ELF-1 (cell line): Measurements from ENCODE around the gene SLC16A10.
"Not testable (repeated sequence)": the region's sequence is repeated elsewhere in the genome, so short reads cannot be mapped to it uniquely, and the experiment has no call there.

ENCODE experiments used
- DNase-seq: peaks from one replicate; pipeline ENCODE4 v3.0.0-alpha.2; 2016; ENCODE audit warnings: low read depth, low spot score

Gene SLC16A10

GRCh38 chr6:111086685-111087084, 618 bp upstream of the SLC16A10 start:
- no peak for DNase-seq

DNA sequence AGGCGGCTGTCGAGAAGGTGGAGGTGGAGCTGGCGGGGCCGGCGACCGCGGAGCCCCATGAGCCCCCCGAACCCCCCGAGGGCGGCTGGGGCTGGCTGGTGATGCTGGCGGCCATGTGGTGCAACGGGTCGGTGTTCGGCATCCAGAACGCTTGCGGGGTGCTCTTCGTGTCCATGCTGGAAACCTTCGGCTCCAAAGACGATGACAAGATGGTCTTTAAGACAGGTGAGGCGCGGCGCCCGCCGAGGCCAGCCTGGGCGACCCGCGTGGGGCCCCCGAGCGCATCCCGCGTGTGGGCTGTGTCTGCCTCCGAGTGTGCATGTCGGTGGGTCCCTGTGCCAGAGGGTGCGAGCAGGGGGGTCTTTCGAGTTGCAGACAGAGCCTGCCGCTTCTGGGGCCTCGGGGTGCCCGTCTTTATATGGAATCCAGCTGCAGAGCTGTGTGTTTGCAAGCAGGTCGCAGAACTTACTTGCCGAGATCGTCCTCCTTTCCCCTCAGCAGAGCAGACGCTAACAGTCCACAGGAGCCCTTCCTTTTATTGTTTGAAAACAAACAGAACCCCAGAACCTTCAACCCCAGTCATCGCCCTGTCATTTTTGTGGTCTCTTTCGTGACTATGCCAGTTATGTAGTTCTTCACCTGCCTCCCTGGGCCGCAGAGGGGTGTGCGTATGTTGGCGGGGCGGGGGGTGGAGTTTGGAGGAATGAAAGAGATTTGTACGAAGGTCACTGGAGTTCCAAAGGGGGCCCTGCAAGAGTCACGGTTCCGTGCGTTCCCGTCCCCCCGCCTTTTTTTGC, 766 bp downstream of the SLC16A10 start:
- DNase-seq, result peak; percentile 45

GRCh38 chr6:111088668-111089003, 1.3 kb downstream of the SLC16A10 start:
- DNase-seq, result no peak

DNA sequence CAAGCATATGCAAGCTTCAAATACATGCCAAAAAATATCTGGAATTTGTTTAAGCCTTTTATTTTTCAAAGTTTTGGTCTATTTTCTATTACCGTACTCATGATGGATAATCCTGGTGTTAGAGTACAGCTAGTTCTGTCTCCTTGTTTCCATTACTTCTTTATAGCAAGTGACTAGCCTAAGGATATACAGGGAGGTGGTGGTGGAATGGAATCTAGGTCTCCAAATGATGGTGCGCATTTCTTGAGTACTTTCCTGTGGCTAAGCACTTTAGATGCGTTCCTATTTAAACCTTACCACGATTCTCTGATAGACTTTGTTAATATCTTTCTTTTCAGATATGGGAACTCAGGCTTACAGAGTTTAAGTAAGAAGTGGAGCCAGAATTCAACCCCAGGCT, 3.5 kb downstream of the SLC16A10 start:
- no peak for DNase-seq

DNA sequence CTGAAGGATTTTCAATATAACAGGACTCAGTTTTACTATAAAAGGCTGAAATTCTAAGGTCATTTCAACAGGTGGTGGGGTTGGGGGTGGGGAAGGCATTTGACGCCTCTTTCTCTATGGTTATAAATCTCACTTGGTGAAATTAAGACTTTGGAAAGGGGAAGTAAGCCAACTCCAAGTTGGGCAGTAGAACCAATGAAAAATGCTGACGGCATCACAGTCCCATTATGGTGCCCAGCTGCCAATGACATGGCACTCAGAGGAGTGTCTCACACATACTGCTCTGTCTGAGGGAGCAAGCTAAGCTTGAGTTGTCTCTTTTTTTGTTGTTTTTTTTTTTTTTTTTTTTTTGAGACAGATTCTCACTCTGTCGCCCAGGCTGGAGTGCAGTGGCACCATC, 4.7 kb downstream of the SLC16A10 start:
- no peak for DNase-seq

DNA sequence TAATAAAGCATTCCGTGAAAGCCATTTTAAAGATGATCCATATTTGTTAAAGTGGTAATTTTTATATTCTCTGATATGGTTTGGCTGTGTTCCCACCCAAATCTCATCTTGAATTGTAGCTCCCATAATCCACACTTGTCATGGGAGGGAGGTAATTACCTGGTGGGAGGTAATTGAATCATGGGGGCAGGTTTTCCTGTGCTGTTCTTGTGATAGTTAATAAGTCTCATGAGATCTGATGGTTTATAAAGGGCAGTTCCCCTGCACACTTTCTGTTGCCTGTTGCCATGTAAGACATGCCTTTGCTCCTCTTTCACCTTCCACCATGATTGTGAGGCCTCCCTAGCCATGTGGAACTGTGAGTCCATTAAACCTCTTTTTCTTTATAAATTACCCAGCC, 8.2 kb downstream of the SLC16A10 start:
- DNase-seq, result not testable (repeated sequence)

DNA sequence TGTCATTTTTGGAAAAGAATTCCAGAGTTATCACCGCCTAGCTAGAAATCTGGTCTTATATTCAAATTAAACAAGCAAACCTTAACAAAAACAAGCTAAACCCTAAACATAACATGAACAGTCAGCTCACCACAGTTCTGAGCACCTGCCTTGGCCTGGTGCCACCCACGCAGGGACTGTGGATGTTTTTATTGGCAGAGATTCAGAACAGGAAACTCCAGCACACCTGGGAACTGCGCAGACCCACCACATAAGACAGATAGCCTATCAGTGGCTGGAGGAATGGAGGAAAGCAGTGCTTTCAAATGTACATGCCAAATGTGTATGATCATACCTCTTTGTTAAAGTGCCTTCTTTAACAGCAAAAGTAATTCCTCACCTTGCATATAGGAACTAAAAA, 8.9 kb downstream of the SLC16A10 start:
- DNase-seq, result no peak

DNA sequence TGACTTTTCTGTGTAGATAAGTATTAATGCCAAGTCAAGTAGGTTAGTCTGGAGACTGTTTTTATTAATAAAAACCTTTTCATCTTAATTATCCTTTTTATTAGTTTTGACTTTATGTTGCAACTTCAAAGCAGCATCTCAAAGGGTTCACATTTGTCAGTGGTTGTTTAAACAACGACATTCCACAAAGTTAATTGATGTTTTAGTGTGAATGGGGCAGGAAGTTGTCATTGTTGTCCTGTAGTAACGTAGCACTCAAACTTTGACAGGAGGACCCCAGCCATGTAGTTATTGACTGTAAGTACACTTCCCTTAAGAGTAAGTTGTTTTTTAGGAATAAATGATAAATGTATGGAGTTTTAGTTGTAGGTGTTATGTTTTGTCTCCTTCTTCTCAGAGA, 11.3 kb downstream of the SLC16A10 start:
- DNase-seq, result no peak

GRCh38 chr6:111101987-111102386, 14.7 kb downstream of the SLC16A10 start:
- no peak for DNase-seq

- no peak for DNase-seq
Observed at GRCh38 chr6:111105578-111105977, 18.3 kb downstream of the SLC16A10 start.

- no peak for DNase-seq
Observed at GRCh38 chr6:111107589-111107988, 20.3 kb downstream of the SLC16A10 start.

DNA sequence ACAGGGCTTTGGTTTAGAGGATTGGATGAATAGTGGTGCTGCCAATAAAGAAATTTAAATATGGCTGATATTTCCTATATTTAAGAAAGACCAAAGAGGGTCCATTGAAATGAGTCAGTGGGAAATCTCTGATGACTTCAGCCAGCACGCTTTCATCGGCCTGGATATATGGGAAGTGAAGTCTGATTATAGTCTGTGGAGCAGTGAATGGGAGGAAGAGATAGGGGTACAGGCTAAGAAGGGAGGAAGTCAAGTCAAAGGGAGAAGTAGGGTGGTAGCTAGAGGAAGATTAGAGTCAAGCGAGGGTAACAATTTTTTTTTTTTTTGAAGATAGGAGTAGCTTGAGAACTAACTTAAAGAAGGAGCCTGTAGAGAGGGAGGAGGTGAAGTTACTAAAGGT, 22.7 kb downstream of the SLC16A10 start:
- DNase-seq, result no peak

DNA sequence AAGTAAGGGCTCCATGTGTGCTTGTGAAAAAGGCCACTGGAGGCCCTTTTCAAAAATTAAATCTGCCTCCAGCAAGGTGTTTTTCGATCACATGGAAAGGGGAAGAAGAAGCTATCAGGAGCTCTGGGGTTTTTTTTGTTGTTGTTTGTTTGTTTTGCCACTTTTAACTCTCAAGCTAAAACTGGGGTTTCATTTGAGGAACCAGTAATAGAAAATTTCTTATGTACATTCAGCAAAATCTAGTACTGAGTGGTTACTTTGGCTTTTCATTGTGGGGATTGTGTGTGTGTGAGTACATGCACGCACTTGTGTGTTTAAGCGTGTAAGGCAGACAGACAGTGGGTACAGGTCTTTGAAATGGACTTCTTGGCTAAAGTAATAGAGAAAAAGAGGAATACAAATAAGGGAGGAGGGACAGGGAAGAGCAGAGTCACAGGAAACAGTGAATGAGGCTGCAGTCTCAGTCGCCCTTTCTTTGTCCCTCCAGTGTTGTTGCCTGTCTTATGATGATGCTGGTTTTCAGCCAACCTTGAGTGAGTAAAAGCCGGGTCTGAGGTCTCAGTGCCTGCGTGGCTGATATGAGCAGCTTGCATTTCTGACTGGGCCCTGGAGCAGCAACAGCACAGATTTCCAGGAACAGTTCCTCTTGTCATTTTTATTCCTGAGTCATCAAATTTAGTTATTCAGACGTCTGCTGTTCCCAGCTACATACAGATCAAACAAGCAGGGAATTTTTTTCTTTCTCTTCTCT, 26.2 kb downstream of the SLC16A10 start:
- no peak for DNase-seq

- no peak for DNase-seq
Observed at GRCh38 chr6:111114087-111114443, 26.8 kb downstream of the SLC16A10 start.

- DNase-seq, result no peak
Observed at GRCh38 chr6:111114482-111114881, 27.2 kb downstream of the SLC16A10 start.

DNA sequence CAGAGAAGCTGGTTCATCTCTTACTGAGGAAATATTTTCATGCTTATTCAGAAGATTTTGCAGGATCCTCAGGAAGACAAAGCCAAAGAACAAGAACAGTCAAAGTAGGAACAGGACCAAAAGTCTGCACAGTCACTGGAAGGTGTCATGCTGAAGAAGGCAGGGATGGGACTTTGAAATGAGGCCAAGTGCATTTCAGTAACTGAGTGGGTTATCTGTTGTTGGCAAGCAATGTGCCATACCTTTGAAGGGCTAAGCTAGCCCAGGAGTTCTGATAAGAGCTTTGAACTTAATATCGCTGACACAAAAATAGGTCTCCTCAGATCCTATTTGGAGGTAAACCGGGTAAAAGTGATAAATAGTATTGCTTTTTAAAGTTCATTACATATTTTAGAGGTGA, 31.5 kb downstream of the SLC16A10 start:
- no peak for DNase-seq

DNA sequence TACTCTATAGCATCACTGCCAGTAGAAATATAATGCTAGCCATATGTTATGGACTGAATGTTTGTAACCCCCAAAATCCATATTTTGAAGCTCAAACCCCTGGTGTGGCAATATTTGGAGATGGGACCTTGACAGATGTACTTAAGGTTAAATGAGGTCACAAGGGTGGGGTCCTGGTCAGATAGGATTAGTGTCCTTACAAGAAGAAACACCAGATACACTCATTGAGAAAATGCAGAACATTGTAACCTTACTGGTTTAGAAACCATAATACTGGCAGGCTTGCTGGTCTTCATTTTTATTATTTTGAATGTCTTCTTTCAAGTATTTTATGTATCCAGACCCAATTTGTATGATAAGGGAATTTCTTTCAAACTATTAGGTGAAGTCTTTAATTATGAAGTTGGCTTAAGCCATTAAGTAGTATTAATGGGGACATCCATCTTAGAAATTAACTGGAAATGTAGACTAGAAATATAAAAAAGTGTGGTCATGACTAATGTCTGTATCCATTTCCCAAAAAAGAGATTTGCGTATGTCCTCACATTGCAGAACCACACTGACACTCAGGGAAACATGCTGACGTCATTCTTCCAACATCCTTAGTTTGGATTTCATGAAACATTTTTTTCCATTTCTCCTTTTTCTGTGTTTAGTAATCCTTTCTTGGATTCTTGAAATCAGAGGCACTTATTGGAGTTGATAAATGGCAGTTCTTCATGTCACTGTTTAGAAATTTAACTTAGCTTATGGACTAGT, 32.4 kb downstream of the SLC16A10 start:
- DNase-seq, result no peak

DNA sequence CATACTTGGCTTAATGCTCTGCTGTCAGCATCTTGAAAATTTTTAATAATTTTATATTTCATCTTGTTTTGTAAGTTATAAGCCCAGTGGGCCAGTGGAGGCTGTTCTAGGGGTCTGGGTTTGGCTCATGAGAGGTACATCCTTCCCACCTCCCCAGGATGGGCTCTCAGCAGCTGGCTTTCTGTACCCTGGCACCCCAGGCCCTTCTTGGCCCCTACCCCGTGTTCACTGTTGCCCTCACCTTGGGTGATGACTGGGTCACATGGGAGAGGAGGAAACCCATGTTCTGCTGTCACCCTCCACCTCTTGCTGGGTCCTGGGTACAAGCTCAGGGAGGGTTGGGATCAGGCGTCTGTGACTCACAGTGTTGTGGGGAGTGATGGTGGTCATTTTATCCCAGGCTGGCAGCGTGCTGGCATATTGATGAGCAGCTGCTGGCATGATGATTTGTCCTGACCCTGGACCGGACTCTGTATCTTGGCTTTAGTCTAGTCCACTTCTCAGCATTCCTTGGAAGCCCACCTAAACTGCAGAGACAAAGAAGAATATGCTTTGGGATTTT, 34.6 kb downstream of the SLC16A10 start:
- no peak for DNase-seq

DNA sequence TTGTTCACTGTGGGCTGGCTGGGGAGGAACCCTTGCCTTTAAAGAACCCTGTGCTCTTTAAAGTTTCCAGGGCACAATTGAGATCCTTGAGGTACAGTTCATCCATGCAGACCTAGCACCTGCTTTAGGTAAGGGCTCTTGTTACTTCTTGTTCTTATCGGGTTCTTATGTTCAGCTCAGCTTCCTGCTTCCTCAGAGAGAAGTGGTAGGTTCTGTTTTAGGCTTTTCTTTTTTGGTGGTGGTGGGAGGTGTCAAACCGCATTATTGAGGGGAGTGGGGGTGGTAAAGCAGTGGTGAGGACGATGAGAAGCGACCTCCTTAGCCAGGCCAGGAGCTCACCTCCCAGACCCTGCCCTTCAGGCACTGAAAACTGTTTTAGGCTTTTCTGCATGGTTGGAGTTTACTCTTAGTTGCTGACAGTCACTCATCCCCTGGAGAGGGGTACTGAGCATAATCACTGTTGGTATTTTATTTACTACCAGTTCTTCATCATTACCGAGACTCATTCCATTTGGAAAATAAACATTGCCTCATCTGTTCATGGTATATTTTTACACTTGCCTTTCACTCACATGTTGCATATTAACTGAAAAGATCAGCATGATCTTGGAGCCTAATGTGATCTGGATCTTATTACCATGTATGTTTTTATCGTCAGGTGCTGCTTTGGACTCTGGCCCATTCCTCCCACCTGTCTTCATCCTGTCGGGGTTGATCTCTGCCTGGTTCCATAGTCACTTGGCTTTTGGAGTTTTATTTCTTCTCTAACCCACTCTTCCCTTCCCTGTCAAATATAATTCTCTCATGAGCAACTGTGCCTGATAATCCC, 35.4 kb downstream of the SLC16A10 start:
- no peak for DNase-seq

DNA sequence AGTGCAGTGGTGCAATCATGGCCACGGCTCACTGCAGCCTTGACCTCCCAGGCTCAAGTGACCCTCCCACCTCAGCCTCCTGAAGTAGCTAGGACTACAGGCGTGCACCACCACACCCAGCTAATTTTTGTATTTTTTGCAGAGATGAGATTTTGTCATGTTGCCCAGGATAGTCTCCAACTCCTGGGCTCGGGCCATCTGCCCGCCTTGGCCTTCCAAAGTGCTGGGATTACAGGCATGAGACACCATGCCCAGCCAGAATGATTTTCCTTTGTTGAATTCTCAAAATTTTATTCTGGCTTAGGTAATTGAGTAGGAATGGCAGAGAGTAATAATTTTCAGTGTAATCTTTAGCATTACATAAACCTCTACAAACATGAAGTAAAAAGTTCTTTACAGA, 37.1 kb downstream of the SLC16A10 start:
- no peak for DNase-seq

- DNase-seq, result no peak
Observed at GRCh38 chr6:111129013-111129412, 41.7 kb downstream of the SLC16A10 start.
